Esophagus muscularis mucosa (tissue), 4 donors: ENCODE results near the gene MCUR1. TPM values are rescaled to one million over a fixed set of nuclear protein-coding genes. Genes with fewer than 3 reads are reported as not detected.
"Not testable (repeated sequence)": the region's sequence is repeated elsewhere in the genome, so short reads cannot be mapped to it uniquely, and the experiment has no call there.

Experiments
- DNase-seq: peaks from one replicate; pipeline ENCODE4 v3.0.0-alpha.2; 2017; ENCODE audit errors: extremely low spot score
- H3K27ac ChIP-seq, 4 donors: fragments of 200-600 bp; sonication (generic); replicated peaks in 1 of 4; 1 replicate in 3 of 4; 2 replicates in 1 of 4; pipeline ENCODE4 v1.5.1; 2016 to 2019; ENCODE audit warnings: mild to moderate bottlenecking in 1 of 4
- H3K27me3 ChIP-seq, 4 donors: fragments of 200-600 bp; sonication (generic); one replicate each; pipeline versions ENCODE4 v1.5.1 to v1.6.0; 2016 to 2019
- H3K36me3 ChIP-seq, 4 donors: fragments of 200-600 bp; sonication (generic); one replicate each; pipeline ENCODE4 v1.5.1; 2016 to 2019
- H3K4me1 ChIP-seq, 4 donors: fragments of 200-600 bp; sonication (generic); one replicate each; pipeline ENCODE4 v1.5.1; 2016 to 2019
- H3K4me3 ChIP-seq, 4 donors: fragments of 200-600 bp; sonication (generic); 1 replicate in 2 of 4; 2 replicates in 2 of 4; pipeline ENCODE4 v1.5.1; 2016 to 2019; ENCODE audit warnings: mild to moderate bottlenecking in 4 of 4, moderate library complexity in 1 of 4
- H3K9me3 ChIP-seq, 4 donors: fragments of 200-600 bp; sonication (generic); 1 replicate in 3 of 4; 2 replicates in 1 of 4; pipeline ENCODE4 v1.5.1; 2016 to 2019
- CTCF ChIP-seq, 3 experiments: fragments of 200-600 bp in 2 of 3; fragments of 450-650 bp in 1 of 3; sonication (generic) in 2 of 3; IDR thresholded peaks; one replicate each; pipeline ENCODE4 v1.5.1; 2017 to 2019; ENCODE audit warnings: antibody characterized with exemption in 3 of 3, mild to moderate bottlenecking in 2 of 3, moderate library complexity in 1 of 3
- EP300 ChIP-seq: sonication (generic); formaldehyde crosslinking; IDR thresholded peaks from one replicate; pipeline ENCODE4 v1.6.1; 2017; ENCODE audit warnings: antibody characterized with exemption
- POLR2A ChIP-seq: fragments of 450-650 bp; IDR thresholded peaks from one replicate; pipeline ENCODE4 v1.6.1; 2017; ENCODE audit warnings: antibody characterized with exemption, moderate library complexity, mild to moderate bottlenecking, low read depth
- POLR2AphosphoS5 ChIP-seq, 2 donors: sonication (generic); formaldehyde crosslinking; IDR thresholded peaks; one replicate each; pipeline ENCODE4 v1.6.1; 2017; ENCODE audit warnings: antibody characterized with exemption in 2 of 2
- WGBS: methylation state at CpG from one replicate; pipeline ENCODE4 v1.1.5; 2018; 5-methylcytosine and 5-hydroxymethylcytosine counted together
- intact Hi-C: fragments of 100-400 bp; cut with DNase I; formaldehyde crosslinking; loops from one replicate; pipeline ENCODE4 v1.15.1; 2023
- total RNA-seq, 4 donors: library from RNA; depleted of rRNA; stranded (reverse); fragments of >200 nt; gene quantifications; one replicate each; pipeline versions ENCODE4 v1.1.0 to v1.2.1, GENCODE V29; 2016

MCUR1 gene
- 10 to 100 TPM in 3 of 4 donors, 1 to 10 TPM in 1; 7.8 to 19.1 (median 17.9) TPM for total RNA-seq

GRCh38 chr6:13814176-13814937 is at the start of gene MCUR1:
Gene MCUR1 (minus strand): TSS chr6:13814557. CDS start chr6:13814429, 128 bp downstream.
- H3K4me1 ChIP-seq: peaks cover 35 to 42% (median 39%) of the 10 kb centered on the region in 4 donors
- 0% methylated on average over 5 of the region's 81 CpGs for WGBS
- intact Hi-C loops: loop anchor here (5.0 kb wide), 2 partner anchors 58 to 102 kb away; partner anchors contain the start of gene RANBP9

GRCh38 chr6:13863699-13864155 is 49.4 kb upstream of the MCUR1 start:
- peaks cover 6 to 10% (median 9%) of the 10 kb centered on the region in 4 donors for H3K4me1 ChIP-seq
- H3K4me3 ChIP-seq: no peak overlapping the region
- intact Hi-C loops: no loop called here
- no peak for TF ChIP-seq EP300
- TF ChIP-seq POLR2AphosphoS5 (IDR thresholded peaks at IDR 0.05): no peak
- no peak for TF ChIP-seq CTCF (IDR thresholded peaks at IDR 0.05)
- TF ChIP-seq POLR2A: no peak
- WGBS: 79% methylated on average over 2 of the region's 2 CpGs
- H3K27me3 ChIP-seq: peaks cover 0 to 36% (median 22%) of the 10 kb centered on the region in 4 donors
- no peak for DNase-seq
- H3K36me3 ChIP-seq: no peaks in the 10 kb centered on the region
- no peaks in the 10 kb centered on the region for H3K9me3 ChIP-seq
- H3K27ac ChIP-seq: no peak overlapping the region

More at GRCh38 chr6:13814176-13814937, at the start of gene MCUR1:
- Histone ChIP-seq H3K27ac (peak within 1 kb of the TSS; percentile 90 to 97 (median 95)), H3K27me3 (no peaks in the 10 kb centered on the region), H3K36me3 (no peaks in the 10 kb centered on the region), H3K4me3 (peak within 1 kb of the TSS; percentile 79 to 96 (median 86)), H3K9me3 (no peaks in the 10 kb centered on the region)
- TF ChIP-seq POLR2A (peak; percentile 37), EP300 (no peak), CTCF (IDR thresholded peaks at IDR 0.05) (peak; percentile 4 to 33 (median 27)), POLR2AphosphoS5 (IDR thresholded peaks at IDR 0.05) (peak; percentile 64 to 83)
- peak; percentile 93 for DNase-seq

GRCh38 chr6:13860556-13861185 is 46.3 kb upstream of the MCUR1 start:
- DNase-seq, H3K4me1 ChIP-seq, H3K36me3 ChIP-seq, intact Hi-C loops, H3K27ac ChIP-seq, H3K9me3 ChIP-seq: not testable (repeated sequence)
- WGBS: 97% methylated on average over 2 of the region's 3 CpGs
- Histone ChIP-seq H3K27me3 (peaks cover 0 to 56% (median 26%) of the 10 kb centered on the region in 4 donors), H3K4me3 (peak overlapping the region in 1 of 4 donors; percentile 34)

- Histone ChIP-seq H3K27me3 (peaks cover 0 to 56% (median 26%) of the 10 kb centered on the region in 4 donors), H3K4me3 (peak overlapping the region; percentile 34 to 52 (median 40)), H3K4me1 (peaks cover 6 to 10% (median 9%) of the 10 kb centered on the region in 4 donors), H3K27ac (no peak overlapping the region), H3K36me3 (no peaks in the 10 kb centered on the region), H3K9me3 (no peaks in the 10 kb centered on the region)
- DNase-seq: no peak
- 46% methylated on average over 5 of the region's 66 CpGs for WGBS
- TF ChIP-seq EP300 (no peak), POLR2AphosphoS5 (IDR thresholded peaks at IDR 0.05) (no peak), POLR2A (no peak), CTCF (IDR thresholded peaks at IDR 0.05) (no peak)
- intact Hi-C loops: no loop called here
Measured at GRCh38 chr6:13859871-13860555, 45.7 kb upstream of the MCUR1 start.
